MCF 10A (cell line): Measurements from ENCODE around the gene ELFN1. TPM values are rescaled to one million over a fixed set of nuclear protein-coding genes. Genes with fewer than 3 reads are reported as not detected.

ENCODE experiments used
- BruUV-seq: library from RNA; stranded (reverse); fragments of 400-500 nt; replicated peaks from 2 replicates; lab custom pipeline; 2021; lab: Mats Ljungman, UMichigan
- CTCF ChIA-PET: fragments of 300-600 bp; sonication (Branson Sonifier 250); formaldehyde crosslinking; extraction: SDS; loops from one replicate; lab custom pipeline; 2021; ENCODE audit warnings: antibody characterized with exemption, inconsistent platforms; lab: Yijun Ruan, JAX
- POLR2A ChIA-PET: fragments of 300-600, 350-650 bp; sonication (Branson Sonifier 250); formaldehyde crosslinking; extraction: SDS; loops from one replicate; lab custom pipeline; 2020; ENCODE audit warnings: antibody characterized with exemption, inconsistent platforms; lab: Yijun Ruan, JAX
- DNase-seq: peaks from one replicate; pipeline ENCODE4 v3.0.0-alpha.2; 2018; ENCODE audit not compliant: unreplicated experiment
- H3K27ac Mint-ChIP-seq: one replicate; pipeline ENCODE4 v1.8.0; 2022; ENCODE audit warnings: mild to moderate bottlenecking, low read depth, mixed read lengths; ENCODE audit not compliant: unreplicated experiment
- H3K27me3 Mint-ChIP-seq: one replicate; pipeline ENCODE4 v1.8.0; 2022; ENCODE audit warnings: mixed read lengths; ENCODE audit not compliant: insufficient read depth, unreplicated experiment
- H3K36me3 Mint-ChIP-seq: one replicate; pipeline ENCODE4 v1.8.0; 2022; ENCODE audit warnings: mild to moderate bottlenecking, moderate library complexity, mixed read lengths; ENCODE audit not compliant: insufficient read depth, unreplicated experiment
- H3K4me1 Mint-ChIP-seq: one replicate; pipeline ENCODE4 v1.8.0; 2022; ENCODE audit warnings: mixed read lengths; ENCODE audit not compliant: insufficient read depth, unreplicated experiment
- H3K4me3 Mint-ChIP-seq: one replicate; pipeline ENCODE4 v1.8.0; 2022; ENCODE audit warnings: mild to moderate bottlenecking, moderate library complexity, mixed read lengths; ENCODE audit not compliant: unreplicated experiment
- H3K9me3 Mint-ChIP-seq: one replicate; pipeline ENCODE4 v1.8.0; 2022; ENCODE audit warnings: mixed read lengths; ENCODE audit not compliant: unreplicated experiment
- intact Hi-C: fragments of 100-400 bp; cut with micrococcal nuclease; formaldehyde crosslinking; loops from 2 replicates; pipeline ENCODE4 v1.14.1; 2022
- total RNA-seq: library from RNA; stranded (reverse); gene quantifications from 2 replicates; pipeline ENCODE4 v1.2.3, GENCODE V29; 2022
- TF ChIP-seq, protein P1 (sequence below): fragments of 200-600 bp; IDR thresholded peaks from one replicate; pipeline ENCODE4 v1.8.0; 2022; ENCODE audit warnings: antibody characterized with exemption, mild to moderate bottlenecking; ENCODE audit not compliant: unreplicated experiment

The ELFN1 gene
- total RNA-seq, 1 experiment from 2014 or later = not detected

DNA sequence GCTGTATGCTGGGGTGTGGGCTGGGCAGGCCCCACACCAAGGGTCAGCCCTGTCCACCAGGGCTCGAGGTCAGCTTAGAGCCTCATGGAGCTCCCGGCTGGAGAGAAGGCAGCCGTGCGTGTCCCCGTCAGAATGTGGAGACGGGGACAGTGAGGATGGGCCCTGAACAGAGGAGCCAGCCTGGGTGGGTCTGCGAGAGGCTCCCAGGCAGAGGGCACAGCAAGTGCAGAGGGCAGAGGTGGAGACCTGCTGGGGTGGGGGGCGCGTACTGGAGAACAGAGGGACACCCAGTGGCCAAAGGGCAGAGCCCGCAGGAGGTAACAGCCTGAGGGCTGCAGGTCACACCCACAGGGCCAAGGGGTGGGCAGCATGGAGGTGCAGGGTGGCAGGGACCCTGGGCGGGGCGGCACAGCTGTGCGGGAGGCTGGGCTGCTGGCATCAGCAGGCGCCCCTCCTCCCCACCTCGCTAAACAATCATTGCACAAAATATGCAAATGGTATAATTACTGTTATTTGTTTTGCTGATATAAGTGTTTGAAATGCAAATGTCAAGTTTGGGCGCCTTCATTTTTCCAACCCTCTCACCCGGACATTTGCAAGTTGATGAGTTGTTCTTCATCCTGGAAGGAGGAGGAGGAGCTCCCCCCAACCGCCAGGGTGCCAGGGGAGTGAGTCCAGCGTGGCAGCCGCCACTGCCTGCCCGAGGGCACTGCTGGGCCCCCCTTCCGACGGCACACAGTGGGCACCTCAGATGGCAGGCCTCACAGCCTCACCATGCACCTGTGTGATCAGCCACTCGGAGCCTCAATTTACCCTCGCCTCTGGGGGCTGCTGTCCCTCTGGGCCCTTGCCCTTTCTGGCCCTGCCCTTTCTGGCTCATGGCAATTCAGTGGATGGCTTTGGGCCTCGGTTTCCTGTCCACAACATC, 35.0 kb downstream of the ELFN1 start:
- Mint-ChIP-seq H3K4me3 (no peak overlapping the region), H3K4me1 (no peaks in the 10 kb centered on the region), H3K27me3 (peaks cover 8% of the 10 kb centered on the region), H3K9me3 (peaks cover 9% of the 10 kb centered on the region), H3K27ac (no peak overlapping the region), H3K36me3 (no peaks in the 10 kb centered on the region)
- no peak for DNase-seq
- TF ChIP-seq, protein P1, sequence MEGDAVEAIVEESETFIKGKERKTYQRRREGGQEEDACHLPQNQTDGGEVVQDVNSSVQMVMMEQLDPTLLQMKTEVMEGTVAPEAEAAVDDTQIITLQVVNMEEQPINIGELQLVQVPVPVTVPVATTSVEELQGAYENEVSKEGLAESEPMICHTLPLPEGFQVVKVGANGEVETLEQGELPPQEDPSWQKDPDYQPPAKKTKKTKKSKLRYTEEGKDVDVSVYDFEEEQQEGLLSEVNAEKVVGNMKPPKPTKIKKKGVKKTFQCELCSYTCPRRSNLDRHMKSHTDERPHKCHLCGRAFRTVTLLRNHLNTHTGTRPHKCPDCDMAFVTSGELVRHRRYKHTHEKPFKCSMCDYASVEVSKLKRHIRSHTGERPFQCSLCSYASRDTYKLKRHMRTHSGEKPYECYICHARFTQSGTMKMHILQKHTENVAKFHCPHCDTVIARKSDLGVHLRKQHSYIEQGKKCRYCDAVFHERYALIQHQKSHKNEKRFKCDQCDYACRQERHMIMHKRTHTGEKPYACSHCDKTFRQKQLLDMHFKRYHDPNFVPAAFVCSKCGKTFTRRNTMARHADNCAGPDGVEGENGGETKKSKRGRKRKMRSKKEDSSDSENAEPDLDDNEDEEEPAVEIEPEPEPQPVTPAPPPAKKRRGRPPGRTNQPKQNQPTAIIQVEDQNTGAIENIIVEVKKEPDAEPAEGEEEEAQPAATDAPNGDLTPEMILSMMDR = no peak
- intact Hi-C loops = no loop called here
- ChIA-PET POLR2A (no interaction called here), CTCF (interaction anchor here (0.6 kb wide), 1 partner anchor 1360 kb away, joined by 3 read pairs; no protein-coding TSS in a partner anchor)
- BruUV-seq = no TSS peak

DNA sequence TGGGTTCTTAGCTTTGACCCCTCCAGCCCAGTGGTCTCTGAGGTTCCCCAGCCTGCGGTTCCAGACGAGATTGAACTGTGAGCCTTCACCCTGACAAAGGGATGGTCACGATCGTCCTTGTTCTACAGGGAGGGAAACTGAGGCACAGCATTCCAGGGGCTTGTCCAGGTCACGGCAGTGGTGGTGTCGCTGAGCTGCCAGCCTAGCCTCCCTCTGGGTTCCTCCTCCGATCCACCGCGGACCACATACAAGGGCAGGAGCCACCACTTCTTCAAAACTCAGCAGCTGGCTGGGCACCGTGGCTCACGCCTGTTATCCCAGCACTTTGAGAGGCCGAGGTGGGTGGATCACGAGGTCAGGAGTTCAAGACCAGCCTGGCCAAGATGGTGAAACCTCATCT, 35.8 kb downstream of the ELFN1 start:
- ChIA-PET CTCF (interaction anchor here (0.6 kb wide), 1 partner anchor 1360 kb away, joined by 3 read pairs; no protein-coding TSS in a partner anchor), POLR2A (no interaction called here)
- no peaks in the 10 kb centered on the region for H3K36me3 Mint-ChIP-seq
- H3K27ac Mint-ChIP-seq = no peak overlapping the region
- no TSS peak for BruUV-seq
- no peaks in the 10 kb centered on the region for H3K4me1 Mint-ChIP-seq
- TF ChIP-seq, protein P1 = no peak
- H3K4me3 Mint-ChIP-seq = no peak overlapping the region
- intact Hi-C loops = no loop called here
- peaks cover 9% of the 10 kb centered on the region for H3K9me3 Mint-ChIP-seq
- no peak for DNase-seq
- peaks cover 4% of the 10 kb centered on the region for H3K27me3 Mint-ChIP-seq

DNA sequence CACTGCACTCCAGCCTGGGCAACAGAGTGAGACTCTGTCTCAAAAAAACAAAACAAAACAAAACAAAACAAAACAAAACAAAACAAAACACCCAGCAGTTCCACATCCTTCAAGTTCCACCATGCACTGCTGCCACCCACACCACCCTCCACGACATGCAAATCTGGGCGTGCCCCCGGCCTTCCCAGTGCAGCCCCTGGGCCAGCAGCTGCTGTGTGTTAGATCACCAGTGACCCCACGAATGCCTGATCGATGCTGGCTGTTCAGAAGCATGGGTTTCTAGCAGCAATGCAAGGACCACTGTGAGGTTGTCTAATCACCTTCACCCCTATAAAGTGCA, 36.3 kb downstream of the ELFN1 start:
- H3K9me3 Mint-ChIP-seq = peaks cover 9% of the 10 kb centered on the region
- ChIA-PET CTCF (interaction anchor here (0.6 kb wide), 1 partner anchor 12 kb away, joined by 3 read pairs; no protein-coding TSS in a partner anchor), POLR2A (no interaction called here)
- H3K4me1 Mint-ChIP-seq = no peaks in the 10 kb centered on the region
- intact Hi-C loops = no loop called here
- DNase-seq = no peak
- no peaks in the 10 kb centered on the region for H3K36me3 Mint-ChIP-seq
- H3K27me3 Mint-ChIP-seq = peaks cover 8% of the 10 kb centered on the region
- H3K4me3 Mint-ChIP-seq = no peak overlapping the region
- TF ChIP-seq, protein P1 = no peak
- BruUV-seq = no TSS peak
- no peak overlapping the region for H3K27ac Mint-ChIP-seq

DNA sequence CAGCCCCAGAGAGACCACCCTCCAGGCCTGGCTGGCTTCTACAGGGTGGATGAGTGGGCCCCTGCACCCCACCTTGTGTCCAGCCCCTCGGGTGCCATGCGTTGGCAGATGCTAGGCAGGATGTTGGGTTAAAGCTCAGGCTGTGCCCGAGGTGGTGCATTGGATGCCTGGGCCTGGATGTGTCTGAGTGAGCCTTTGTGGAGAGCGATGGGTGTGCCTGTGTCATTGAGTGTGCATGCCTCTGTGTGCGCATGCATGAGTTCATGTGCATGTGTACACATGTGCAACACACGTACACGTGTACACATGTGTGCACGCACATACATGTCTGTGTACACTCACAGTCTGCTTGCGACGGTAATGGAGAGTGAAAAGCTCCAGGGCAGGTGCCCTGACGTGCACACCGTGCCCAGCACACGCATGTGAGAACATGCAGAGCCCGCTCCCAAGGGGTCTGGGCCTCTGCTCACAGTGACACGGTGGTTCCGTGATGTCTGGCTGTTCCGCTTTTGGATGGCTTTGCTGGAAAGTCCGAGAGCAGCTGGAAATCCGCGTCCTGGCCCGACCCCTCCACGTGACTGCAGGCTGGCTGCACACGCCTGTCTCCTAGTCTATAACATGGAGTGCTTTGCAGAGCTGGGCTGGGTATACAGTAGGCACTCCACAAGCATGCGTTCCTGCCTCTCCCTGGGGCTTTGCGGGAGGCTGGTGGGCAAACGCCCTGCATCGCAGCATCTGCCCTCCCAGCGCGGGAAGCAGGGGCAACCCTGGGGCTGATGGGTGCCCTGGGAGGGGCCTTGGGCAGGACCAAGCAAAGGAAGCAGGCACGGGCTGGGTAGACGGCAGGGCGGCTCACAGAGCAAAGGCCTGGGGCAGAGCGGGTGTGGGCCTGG, 36.9 kb downstream of the ELFN1 start:
- no peak overlapping the region for H3K4me3 Mint-ChIP-seq
- H3K27me3 Mint-ChIP-seq = peaks cover 14% of the 10 kb centered on the region
- intact Hi-C loops = no loop called here
- TF ChIP-seq, protein P1 = no peak
- CTCF ChIA-PET = interaction anchor here (0.6 kb wide), 1 partner anchor 12 kb away, joined by 3 read pairs; no protein-coding TSS in a partner anchor
- H3K27ac Mint-ChIP-seq = no peak overlapping the region
- no TSS peak for BruUV-seq
- no peaks in the 10 kb centered on the region for H3K4me1 Mint-ChIP-seq
- DNase-seq = no peak
- H3K9me3 Mint-ChIP-seq = peaks cover 9% of the 10 kb centered on the region
- no peaks in the 10 kb centered on the region for H3K36me3 Mint-ChIP-seq
- POLR2A ChIA-PET = no interaction called here
